ENCODE data around the gene COL4A2.

DNA sequence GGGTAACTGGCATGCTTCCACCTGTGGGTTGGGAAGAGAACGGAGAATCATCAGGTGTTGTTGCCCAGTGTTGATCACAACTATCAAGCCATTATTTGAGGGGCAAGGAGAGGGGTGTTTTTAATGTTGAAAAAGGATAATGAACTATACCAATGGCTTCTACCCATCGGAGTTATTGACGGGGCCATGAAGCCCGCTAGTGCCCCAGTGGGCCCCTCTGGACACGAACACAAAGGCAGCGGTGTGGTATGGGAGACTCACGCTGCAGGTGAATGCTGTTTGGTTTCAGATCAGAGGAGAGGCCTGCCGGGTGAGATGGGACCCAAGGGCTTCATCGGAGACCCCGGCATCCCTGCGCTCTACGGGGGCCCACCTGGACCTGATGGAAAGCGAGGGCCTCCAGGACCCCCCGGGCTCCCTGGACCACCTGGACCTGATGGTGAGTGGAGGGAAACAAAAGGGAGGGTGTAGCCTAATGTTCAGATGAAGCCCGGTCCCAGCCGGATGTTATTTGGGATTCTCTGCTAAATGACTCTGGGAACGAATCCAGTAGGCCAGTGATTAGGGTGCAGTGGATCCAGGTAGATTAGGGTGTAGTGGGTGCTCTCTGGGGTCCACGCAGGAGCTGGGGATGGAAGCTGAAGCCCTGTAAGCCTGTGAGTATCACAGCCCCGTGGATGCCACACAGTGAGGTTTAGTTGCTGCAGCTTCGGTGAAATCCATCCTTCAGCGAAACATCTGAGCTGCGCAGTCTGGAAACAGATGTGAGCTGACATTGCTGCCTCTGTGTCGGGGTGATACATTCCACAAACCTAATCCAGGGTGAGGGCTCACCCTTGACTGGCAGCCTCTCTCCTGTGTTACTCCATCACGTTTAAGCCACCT, 143.2 kb downstream of the COL4A2 start:
- no peak for TF ChIP-seq CTCF (IDR thresholded peaks at IDR 0.05)
- no peak for TF ChIP-seq POLR2A (IDR thresholded peaks at IDR 0.05)
